GM23248 (cell line): Measurements from ENCODE around the gene FGA.

Experiments
- EZH2 ChIP-seq: fragments of 200-600 bp; sonication (generic); IDR thresholded peaks from 2 replicates; pipeline ENCODE4 v1.6.1; 2018; ENCODE audit warnings: antibody characterized with exemption, mild to moderate bottlenecking; ENCODE audit not compliant: insufficient read depth, poor library complexity, severe bottlenecking
- EZH2phosphoT487 ChIP-seq: fragments of 200-600 bp; sonication (generic); IDR thresholded peaks from 2 replicates; pipeline ENCODE4 v1.6.1; 2018; ENCODE audit warnings: antibody characterized with exemption, moderate library complexity, mild to moderate bottlenecking, low read depth; ENCODE audit not compliant: insufficient read depth

DNA sequence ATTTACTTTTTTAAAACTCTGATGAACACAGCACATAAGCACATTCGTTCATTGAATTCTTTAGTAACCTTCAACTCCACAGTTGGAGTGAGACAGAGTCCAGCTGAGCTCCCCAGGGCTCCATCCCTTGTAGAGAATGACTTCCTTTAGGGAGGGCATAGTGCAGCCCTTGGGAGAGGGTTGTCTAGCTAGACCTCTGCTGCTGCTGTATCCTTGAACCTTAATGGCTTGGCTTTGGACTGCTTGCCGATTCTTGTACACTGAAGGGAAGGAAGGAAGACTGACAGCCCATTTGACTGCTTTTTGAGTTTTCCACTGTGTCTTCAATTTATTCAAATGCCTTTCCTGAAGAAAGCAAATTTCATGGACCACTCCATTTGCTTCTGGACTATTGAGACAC, 41.3 kb upstream of the FGA start:
- no peak for TF ChIP-seq EZH2phosphoT487
- no peak for TF ChIP-seq EZH2
